Kidney (tissue), 19 donors: ENCODE measurements around the gene TAF11L13. TPM values are rescaled to one million over a fixed set of nuclear protein-coding genes. Genes with fewer than 3 reads are reported as not detected.
"Not testable (repeated sequence)": the region's sequence is repeated elsewhere in the genome, so short reads cannot be mapped to it uniquely, and the experiment has no call there.

Source experiments
- DNase-seq, 5 donors: peaks; one replicate each; pipeline ENCODE4 v3.0.0-alpha.2; 2013 to 2020
- FAIRE-seq: peaks from 2 replicates; lab custom pipeline; 2012; peaks lifted over from hg19 to GRCh38; lab: Jason Lieb, UNC
- H3K27ac ChIP-seq, 2 donors: one replicate each; pipeline ENCODE4 v1.7.0; 2013; ENCODE audit warnings: low read depth in 2 of 2, low read length in 2 of 2, inconsistent platforms in 1 of 2
- H3K27me3 ChIP-seq: one replicate; pipeline ENCODE4 v1.7.1; 2013; ENCODE audit warnings: low read length, inconsistent platforms; ENCODE audit not compliant: control insufficient read depth, insufficient read depth
- H3K36me3 ChIP-seq, 3 donors: one replicate each; pipeline versions ENCODE4 v1.7.0 to v1.7.1; 2013; ENCODE audit warnings: low read length in 3 of 3, control low read depth in 1 of 3, inconsistent platforms in 1 of 3; ENCODE audit not compliant: insufficient read depth in 3 of 3, control insufficient read depth in 2 of 3
- H3K4me1 ChIP-seq, 3 donors: one replicate each; pipeline versions ENCODE4 v1.7.0 to v1.7.1; 2013; ENCODE audit warnings: low read length in 3 of 3, inconsistent platforms in 1 of 3, low read depth in 1 of 3; ENCODE audit not compliant: control insufficient read depth in 2 of 3, insufficient read depth in 2 of 3
- H3K4me3 ChIP-seq, 3 donors: one replicate each; pipeline versions ENCODE4 v1.7.0 to v1.8.1; 2013; ENCODE audit warnings: low read length in 3 of 3, control low read depth in 1 of 3, inconsistent platforms in 1 of 3
- H3K9ac ChIP-seq, 3 donors: one replicate each; pipeline versions ENCODE4 v1.7.0 to v1.7.1; 2013; ENCODE audit warnings: low read length in 3 of 3, control low read depth in 1 of 3, inconsistent platforms in 1 of 3
- H3K9me3 ChIP-seq, 3 donors: one replicate each; pipeline versions ENCODE4 v1.7.0 to v1.7.1; 2013; ENCODE audit warnings: low read length in 3 of 3, control low read depth in 1 of 3, inconsistent platforms in 1 of 3; ENCODE audit not compliant: control insufficient read depth in 2 of 3, insufficient read depth in 1 of 3
- intact Hi-C: fragments of 100-400 bp; cut with DNase I; formaldehyde crosslinking; loops from one replicate; pipeline ENCODE4 v1.11.1; 2022
- long read RNA-seq, 10 donors: library from polyadenylated mRNA in 1 of 10; unstranded in 1 of 10; transcript quantifications; one replicate each; pipeline ENCODE4 v2.0.0 and lab custom pipeline, GENCODE V29; 2021 to 2026
- polyA plus RNA-seq: library from polyadenylated mRNA; stranded (reverse); fragments of 350-450 nt; fragmentation: Illumina TruSeq; extraction: RNeasy Lipid Tissue Mini Kit (QIAGEN cat#74804); gene quantifications from one replicate; pipeline ENCODE4 v1.2.3, GENCODE V29; 2014; ENCODE audit warnings: low read depth, low replicate concordance; ENCODE audit not compliant: insufficient read depth
- total RNA-seq: library from RNA; stranded (reverse); fragmentation: NEBNext Ultra II Directional; extraction: Animal tissue kit (Norgen Biotek cat#: 25700); gene quantifications from one replicate; pipeline ENCODE4 v1.2.1, GENCODE V29; 2021
- donor health status: control.
- donor health status: control.
- donor health status: DM: yes; HTN: yes; CAD: no.
- donor health status: Normal renal cell carcinoma (clear cell type).

Gene TAF11L13
- total RNA-seq, result not detected
- not detected for polyA plus RNA-seq
- long read RNA-seq, donor 1, result 0 reads
- long read RNA-seq, donor 2, result 0 reads
- long read RNA-seq, donor 3, result 0 reads
- long read RNA-seq, donor 4, result 0 reads
- long read RNA-seq, donor 5, result 0 reads
- long read RNA-seq, donor 6, result 0 reads
- long read RNA-seq, donor 7, result 0 reads
- long read RNA-seq, donor 8, result 0 reads
- long read RNA-seq, donor 9, result 0 reads
- long read RNA-seq, donor 10, result 0 reads

GRCh38 chr5:17631788-17632187, at the start of gene TAF11L13:
Gene TAF11L13, plus strand, starts transcription at chr5:17632088.
- H3K9me3 ChIP-seq, intact Hi-C loops, H3K27ac ChIP-seq, FAIRE-seq, H3K9ac ChIP-seq, DNase-seq, H3K4me3 ChIP-seq, H3K4me1 ChIP-seq, H3K27me3 ChIP-seq, H3K36me3 ChIP-seq: not testable (repeated sequence)

DNA sequence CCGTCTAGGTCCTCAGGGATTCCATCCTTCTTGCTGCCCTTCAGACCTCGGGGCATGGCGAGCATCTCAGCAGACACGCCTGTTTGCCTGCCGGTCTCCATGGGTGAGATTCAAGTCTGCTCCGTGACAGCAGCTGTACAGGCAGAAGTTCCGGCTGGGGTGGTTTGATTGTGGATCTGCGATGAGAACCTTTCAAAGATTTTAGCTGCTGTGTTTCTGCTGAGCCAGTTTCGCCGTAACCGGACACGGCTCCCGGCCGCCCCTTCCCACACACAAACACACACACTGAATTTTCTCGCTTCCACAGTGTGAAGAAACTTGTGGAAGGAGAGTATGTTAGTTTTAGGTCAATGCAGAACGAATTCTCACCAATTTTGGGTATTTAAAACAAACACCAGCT, 46.2 kb upstream of the TAF11L13 start, which contains the start of gene TAF11L7:
Gene TAF11L7, minus strand, starts transcription at position 101 of the 400 bp plus-strand sequence.
- H3K4me3 ChIP-seq, DNase-seq, H3K27ac ChIP-seq, FAIRE-seq, H3K4me1 ChIP-seq, H3K9ac ChIP-seq, H3K9me3 ChIP-seq, H3K27me3 ChIP-seq, H3K36me3 ChIP-seq, intact Hi-C loops: not testable (repeated sequence)

- H3K9me3 ChIP-seq, H3K4me1 ChIP-seq, H3K27ac ChIP-seq, H3K27me3 ChIP-seq, H3K36me3 ChIP-seq, FAIRE-seq, intact Hi-C loops, DNase-seq, H3K4me3 ChIP-seq, H3K9ac ChIP-seq: not testable (repeated sequence)
Observed at GRCh38 chr5:17590860-17591259, 41.0 kb upstream of the TAF11L13 start, which contains the start of gene TAF11L8. Gene TAF11L8, minus strand, starts transcription at chr5:17590960.

GRCh38 chr5:17594255-17594654, 37.6 kb upstream of the TAF11L13 start, which contains the start of gene TAF11L9:
Gene TAF11L9, minus strand, starts transcription at chr5:17594394.
- H3K4me3 ChIP-seq, H3K9me3 ChIP-seq, H3K27ac ChIP-seq, FAIRE-seq, H3K4me1 ChIP-seq, H3K9ac ChIP-seq, H3K36me3 ChIP-seq, DNase-seq, intact Hi-C loops, H3K27me3 ChIP-seq: not testable (repeated sequence)

DNA sequence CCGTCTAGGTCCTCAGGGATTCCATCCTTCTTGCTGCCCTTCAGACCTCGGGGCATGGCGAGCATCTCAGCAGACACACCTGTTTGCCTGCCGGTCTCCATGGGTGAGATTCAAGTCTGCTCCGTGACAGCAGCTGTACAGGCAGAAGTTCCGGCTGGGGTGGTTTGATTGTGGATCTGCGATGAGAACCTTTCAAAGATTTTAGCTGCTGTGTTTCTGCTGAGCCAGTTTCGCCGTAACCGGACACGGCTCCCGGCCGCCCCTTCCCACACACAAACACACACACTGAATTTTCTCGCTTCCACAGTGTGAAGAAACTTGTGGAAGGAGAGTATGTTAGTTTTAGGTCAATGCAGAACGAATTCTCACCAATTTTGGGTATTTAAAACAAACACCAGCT, 34.2 kb upstream of the TAF11L13 start, which contains the start of gene TAF11L10:
Gene TAF11L10, minus strand, starts transcription at position 101 of the 400 bp plus-strand sequence.
- FAIRE-seq, result not testable (repeated sequence)

DNA sequence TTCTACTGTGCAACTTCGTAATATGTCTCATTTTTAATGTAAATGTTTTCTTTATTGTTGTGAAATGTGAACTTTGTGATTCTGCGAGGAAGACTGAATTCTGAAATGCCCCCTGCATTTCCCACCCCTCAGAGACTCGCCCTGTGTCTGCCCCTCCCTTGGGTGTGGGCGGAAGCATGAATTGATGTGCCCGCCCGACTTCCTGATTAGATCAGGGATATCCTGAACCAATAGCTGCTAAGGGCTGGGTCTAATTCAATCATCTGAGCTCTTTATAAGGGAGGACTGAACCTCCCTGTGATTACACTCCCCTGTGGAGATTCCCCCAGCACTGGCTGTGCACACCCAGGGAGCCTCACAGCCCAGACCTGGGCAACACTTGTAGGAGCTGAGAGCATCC, 28.0 kb upstream of the TAF11L13 start, which contains the start of gene TAF11L11:
Gene TAF11L11, plus strand, starts transcription at position 304 of the 400 bp plus-strand sequence.
- DNase-seq, H3K9ac ChIP-seq, H3K9me3 ChIP-seq, H3K27ac ChIP-seq, H3K4me3 ChIP-seq, H3K27me3 ChIP-seq, H3K4me1 ChIP-seq, intact Hi-C loops, FAIRE-seq, H3K36me3 ChIP-seq: not testable (repeated sequence)

More for the DNA sequence above, 34.2 kb upstream of the TAF11L13 start, which contains the start of gene TAF11L10:
- H3K4me1 ChIP-seq, H3K27ac ChIP-seq, H3K27me3 ChIP-seq, H3K9me3 ChIP-seq, H3K36me3 ChIP-seq, H3K4me3 ChIP-seq, H3K9ac ChIP-seq, DNase-seq, intact Hi-C loops: not testable (repeated sequence)
